HEK293T (cell line): ENCODE data around the gene HSD11B1.

Source experiments
- BHLHE40 ChIP-seq: fragments of 450-650 bp; IDR thresholded peaks from 2 replicates; pipeline ENCODE4 v1.6.1; 2016; ENCODE audit warnings: mild to moderate bottlenecking, moderate library complexity, borderline replicate concordance
- ELF4 ChIP-seq: fragments of 450-650 bp; IDR thresholded peaks from 2 replicates; pipeline ENCODE4 v1.6.1; 2017; ENCODE audit warnings: antibody characterized with exemption
- FOXA1 ChIP-seq: fragments of 450-650 bp; IDR thresholded peaks from 2 replicates; pipeline ENCODE4 v1.6.1; 2016; ENCODE audit warnings: mild to moderate bottlenecking
- FOXK2 ChIP-seq: fragments of 450-650 bp; IDR thresholded peaks from 2 replicates; pipeline ENCODE4 v1.6.1; 2016; ENCODE audit warnings: mild to moderate bottlenecking
- FOXM1 ChIP-seq: fragments of 450-650 bp; IDR thresholded peaks from 2 replicates; pipeline ENCODE4 v1.6.1; 2017; ENCODE audit warnings: mild to moderate bottlenecking, borderline replicate concordance
- HDGF ChIP-seq: fragments of 450-650 bp; IDR thresholded peaks from 2 replicates; pipeline ENCODE4 v1.6.1; 2017; ENCODE audit warnings: antibody characterized with exemption, borderline replicate concordance
- LEF1 ChIP-seq: fragments of 450-650 bp; IDR thresholded peaks from 2 replicates; pipeline ENCODE4 v1.6.1; 2017; ENCODE audit warnings: mild to moderate bottlenecking, borderline replicate concordance
- NFRKB ChIP-seq: fragments of 450-650 bp; IDR thresholded peaks from 2 replicates; pipeline ENCODE4 v1.6.1; 2016; ENCODE audit warnings: mild to moderate bottlenecking, moderate library complexity
- SUZ12 ChIP-seq: fragments of 450-650 bp; IDR thresholded peaks from 2 replicates; pipeline ENCODE4 v1.6.1; 2016; ENCODE audit warnings: mild to moderate bottlenecking
- TARDBP ChIP-seq: fragments of 450-650 bp; IDR thresholded peaks from 2 replicates; pipeline ENCODE4 v1.6.1; 2016
- ZNF384 ChIP-seq: fragments of 450-650 bp; IDR thresholded peaks from 2 replicates; pipeline ENCODE4 v1.6.1; 2016
- TF ChIP-seq, protein P1 (sequence below): fragments of 450-650 bp; IDR thresholded peaks from 2 replicates; pipeline ENCODE4 v1.6.1; 2016

DNA sequence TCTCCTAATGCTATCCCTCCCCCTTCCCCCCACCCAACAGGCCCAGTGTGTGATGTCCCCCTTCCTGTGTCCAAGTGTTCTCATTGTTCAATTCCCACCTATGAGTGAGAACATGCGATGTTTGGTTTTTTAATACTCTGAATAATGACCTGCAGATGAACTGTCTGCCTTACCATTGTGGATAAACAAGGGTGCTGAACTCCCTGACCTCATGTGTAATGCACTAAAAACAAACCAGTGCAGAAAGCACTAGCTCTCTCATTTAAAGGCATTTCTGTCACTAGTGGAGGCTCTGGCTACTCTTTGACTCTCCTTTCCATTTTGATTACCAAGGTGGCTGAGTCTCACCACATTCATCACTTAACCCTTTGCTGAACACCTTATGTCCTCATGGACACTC is 28.1 kb downstream of the HSD11B1 start:
- TF ChIP-seq FOXK2 (no peak), ZNF384 (no peak), HDGF (no peak), ELF4 (no peak), SUZ12 (no peak), NFRKB (no peak), FOXA1 (no peak), FOXM1 (no peak), BHLHE40 (no peak), LEF1 (no peak), TARDBP (no peak)
- TF ChIP-seq, protein P1, sequence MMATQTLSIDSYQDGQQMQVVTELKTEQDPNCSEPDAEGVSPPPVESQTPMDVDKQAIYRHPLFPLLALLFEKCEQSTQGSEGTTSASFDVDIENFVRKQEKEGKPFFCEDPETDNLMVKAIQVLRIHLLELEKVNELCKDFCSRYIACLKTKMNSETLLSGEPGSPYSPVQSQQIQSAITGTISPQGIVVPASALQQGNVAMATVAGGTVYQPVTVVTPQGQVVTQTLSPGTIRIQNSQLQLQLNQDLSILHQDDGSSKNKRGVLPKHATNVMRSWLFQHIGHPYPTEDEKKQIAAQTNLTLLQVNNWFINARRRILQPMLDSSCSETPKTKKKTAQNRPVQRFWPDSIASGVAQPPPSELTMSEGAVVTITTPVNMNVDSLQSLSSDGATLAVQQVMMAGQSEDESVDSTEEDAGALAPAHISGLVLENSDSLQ: no peak
